Superior temporal gyrus (tissue), 1 donor: ENCODE measurements around the gene EPN2.

Source experiments
- DNase-seq: peaks from one replicate; pipeline ENCODE4 v3.0.0-alpha.2; 2016; ENCODE audit errors: extremely low spot score

EPN2 gene

DNA sequence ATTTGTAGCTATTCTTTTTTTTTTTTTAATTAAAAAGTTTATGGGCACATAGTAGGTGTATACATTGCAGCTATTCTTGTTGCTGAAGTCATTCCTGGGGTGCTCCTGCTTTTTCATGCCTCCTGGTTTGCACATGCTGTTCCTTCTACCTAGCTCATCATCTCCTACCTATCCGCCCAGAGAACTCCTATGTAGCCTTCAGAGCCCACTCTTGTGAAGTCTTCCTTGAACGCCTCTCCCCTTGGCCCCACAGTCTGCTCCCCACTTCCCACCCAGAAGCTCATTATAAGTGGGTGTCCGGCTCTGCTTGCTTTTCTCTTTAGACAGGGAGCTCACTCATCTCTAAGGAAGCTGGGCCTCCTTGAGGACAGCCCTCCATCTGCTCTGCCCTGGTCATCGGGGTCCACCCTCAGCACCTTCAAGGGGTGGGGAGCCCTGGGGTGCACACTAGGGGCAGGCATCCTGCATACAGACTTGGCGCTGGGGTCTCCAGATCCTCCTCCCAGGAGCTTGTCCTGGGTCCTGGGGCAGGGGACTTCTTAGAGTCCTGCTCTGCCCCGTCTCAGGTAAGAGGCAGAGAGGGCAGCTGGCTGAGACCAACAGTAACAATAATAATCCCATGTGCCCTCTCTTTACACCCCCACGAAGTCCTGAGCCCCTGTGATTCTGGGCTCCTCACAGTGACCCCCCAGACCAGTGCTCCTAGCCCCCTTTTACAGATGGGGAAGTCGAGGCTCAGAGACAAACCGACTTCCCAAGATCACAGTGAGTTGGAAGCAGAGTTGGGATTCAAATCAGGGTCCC lies 128.9 kb downstream of the EPN2 start:
- no peak for DNase-seq

- DNase-seq: no peak
Measured at GRCh38 chr17:19366637-19366972, 129.4 kb downstream of the EPN2 start.

DNA sequence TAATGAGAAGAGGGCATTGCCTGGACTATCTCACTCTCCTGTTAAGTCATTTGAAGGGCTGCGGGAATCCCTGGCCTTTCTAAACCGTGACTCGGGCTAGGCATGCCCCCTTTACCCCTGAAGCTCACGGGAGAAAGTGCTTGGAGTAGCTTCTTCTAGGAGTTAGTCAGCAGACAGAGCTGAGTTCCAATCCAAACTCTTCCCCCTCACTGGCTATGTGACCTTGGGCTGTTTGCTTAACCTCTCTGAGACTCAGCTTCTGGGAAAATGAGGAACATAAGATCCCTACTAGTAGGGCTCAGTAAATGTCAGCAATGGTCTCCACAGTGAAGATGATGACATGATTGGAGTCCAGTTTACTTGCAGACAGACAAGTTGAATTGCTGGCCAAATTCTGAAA lies 131.1 kb downstream of the EPN2 start:
- no peak for DNase-seq

DNA sequence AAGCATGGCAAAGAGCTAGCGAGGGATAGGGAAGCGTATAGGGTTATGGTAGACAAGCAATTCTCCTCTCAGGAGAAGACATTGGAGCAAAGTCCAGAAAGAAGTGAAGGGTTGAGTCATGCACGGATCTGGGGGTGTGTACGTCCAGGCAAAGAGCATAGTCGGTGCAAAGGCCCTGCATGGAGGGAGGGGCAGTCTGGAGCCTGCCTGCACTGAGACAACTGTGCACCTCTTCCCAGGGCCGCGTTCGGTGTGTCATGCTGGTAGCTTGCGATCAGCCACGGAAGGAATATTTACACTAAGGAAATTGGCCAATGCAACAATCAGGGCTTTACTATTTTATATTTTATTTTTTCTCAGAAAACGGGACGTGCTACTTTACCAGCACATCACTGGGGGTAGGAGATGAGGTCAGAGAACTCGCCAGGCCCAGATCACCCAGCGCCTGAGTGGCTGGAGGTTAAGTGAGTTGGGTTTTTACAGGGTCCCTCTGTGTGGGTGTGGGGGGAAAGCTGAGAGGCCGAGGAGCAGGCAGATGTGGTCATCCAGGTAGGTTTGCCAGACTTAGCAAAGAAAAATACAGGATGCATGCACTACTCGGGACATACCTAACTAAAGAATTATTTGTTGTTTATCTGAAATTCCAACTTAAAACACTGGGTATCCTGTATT lies 132.1 kb downstream of the EPN2 start:
- no peak for DNase-seq

- no peak for DNase-seq
Measured at GRCh38 chr17:19369846-19370492, 132.8 kb downstream of the EPN2 start.

GRCh38 chr17:19370493-19370960 lies 133.4 kb downstream of the EPN2 start:
- DNase-seq: no peak

GRCh38 chr17:19371259-19372010 lies 134.3 kb downstream of the EPN2 start:
- DNase-seq: no peak

DNA sequence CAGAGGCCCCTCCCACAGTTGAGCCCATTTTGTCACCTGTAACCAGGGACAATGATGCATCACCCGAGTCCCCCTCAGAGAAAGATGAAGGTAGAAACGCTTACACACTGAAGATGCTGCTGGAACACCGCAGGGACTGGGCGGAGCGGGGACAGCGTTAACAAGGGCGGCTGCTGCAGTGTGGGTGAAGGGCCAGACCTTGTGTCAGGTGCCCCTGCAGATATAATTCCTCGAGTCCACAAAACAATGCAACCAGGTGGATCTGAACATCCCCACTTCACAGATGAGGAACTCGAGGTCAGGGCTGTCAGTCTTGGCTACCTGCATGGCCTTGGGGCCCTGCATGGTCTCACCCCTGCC lies 134.8 kb downstream of the EPN2 start:
- no peak for DNase-seq

DNA sequence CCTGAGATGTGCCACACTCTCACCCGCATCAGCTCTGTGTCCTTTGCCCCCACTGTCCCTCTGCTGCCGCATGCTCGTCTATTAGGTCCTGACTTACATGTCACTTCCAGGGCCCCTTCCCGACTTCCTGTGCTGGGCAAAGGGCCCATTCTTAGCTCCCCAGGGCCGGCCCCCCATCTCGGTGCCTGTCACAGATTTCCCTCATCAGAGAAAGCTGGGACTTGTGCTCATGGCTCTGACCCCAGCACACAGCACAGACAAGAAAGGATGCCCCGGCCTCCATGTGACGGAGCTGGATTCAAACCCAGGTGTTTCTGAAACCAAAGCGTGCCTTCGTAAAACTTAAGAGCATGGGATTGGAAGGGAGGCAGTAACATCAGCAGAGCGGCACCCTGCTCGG lies 135.3 kb downstream of the EPN2 start:
- DNase-seq: no peak

DNA sequence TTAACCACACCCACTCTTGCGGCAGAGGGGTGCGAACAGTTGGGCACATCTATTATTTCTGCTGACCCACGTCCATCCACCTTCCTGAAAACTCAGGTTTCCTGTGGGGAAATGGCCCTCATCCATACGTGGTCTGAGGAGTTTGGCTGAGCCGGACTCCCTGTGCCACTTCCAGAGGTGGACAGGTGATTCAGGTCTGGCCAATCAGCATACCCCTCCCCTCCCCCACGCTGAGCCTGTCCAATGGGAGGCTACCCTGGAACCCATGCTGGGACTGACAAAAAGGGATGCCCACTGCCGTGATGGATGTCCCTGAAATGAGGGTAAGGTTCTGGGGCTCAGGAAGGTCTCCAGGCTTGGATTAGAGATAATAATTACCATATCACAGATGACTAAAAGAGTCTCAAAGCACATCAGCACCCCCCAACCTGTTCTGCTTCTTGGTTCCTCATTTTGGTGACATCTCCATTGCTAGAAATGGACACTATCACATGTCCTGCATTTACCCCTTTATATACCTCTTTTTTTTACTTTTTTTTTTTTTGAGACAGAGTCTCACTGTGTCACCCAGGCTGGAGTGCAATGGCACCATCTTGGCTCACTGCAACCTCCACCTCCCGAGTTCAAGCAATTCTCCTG lies 135.8 kb downstream of the EPN2 start:
- DNase-seq: no peak

GRCh38 chr17:19374136-19374535 lies 137.0 kb downstream of the EPN2 start:
- DNase-seq: no peak

DNA sequence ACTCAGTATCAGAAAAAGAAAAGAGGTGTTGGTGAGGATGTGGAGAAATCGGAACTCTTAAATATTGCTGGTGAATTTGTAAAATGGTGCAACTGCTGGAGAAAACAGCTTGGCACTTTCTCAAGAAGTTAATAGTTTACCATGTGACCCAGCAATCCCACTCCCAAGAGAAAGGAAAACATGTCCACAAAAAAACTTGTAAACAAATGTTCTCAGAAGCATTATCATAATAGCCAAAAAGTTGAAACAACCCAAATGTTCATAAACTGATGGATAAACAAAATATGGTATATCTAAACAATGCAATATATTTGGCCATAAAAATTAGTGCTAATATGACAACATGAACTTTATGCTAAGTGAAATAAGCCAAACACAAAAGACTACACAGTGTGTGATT lies 138.6 kb downstream of the EPN2 start:
- no peak for DNase-seq

DNA sequence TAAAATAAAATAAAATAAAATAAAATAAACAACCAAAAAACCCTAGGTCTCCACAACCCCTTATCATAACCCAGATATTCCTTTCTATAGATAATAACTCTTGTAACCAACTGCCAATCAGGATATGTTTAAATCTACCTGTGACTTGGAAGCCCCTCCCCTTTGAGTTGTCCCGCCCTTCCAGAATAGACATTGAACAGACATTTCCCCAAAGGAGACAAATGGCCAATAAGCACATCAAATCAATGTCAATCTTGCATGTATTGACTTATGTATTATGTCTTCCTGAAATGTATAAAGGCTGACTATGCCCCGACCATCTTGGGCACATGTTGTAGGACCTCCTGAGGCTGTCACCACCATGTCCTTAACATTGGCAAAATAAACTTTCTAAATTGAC lies 139.6 kb downstream of the EPN2 start:
- no peak for DNase-seq

- DNase-seq: peak; percentile 98
Measured at GRCh38 chr17:19377602-19378415, 140.6 kb downstream of the EPN2 start.

GRCh38 chr17:19378416-19379360 lies 141.5 kb downstream of the EPN2 start, which contains the start of gene MAPK7:
Gene MAPK7 (plus strand): TSS chr17:19378498. CDS start chr17:19378901, 403 bp downstream.
- no peak for DNase-seq

DNA sequence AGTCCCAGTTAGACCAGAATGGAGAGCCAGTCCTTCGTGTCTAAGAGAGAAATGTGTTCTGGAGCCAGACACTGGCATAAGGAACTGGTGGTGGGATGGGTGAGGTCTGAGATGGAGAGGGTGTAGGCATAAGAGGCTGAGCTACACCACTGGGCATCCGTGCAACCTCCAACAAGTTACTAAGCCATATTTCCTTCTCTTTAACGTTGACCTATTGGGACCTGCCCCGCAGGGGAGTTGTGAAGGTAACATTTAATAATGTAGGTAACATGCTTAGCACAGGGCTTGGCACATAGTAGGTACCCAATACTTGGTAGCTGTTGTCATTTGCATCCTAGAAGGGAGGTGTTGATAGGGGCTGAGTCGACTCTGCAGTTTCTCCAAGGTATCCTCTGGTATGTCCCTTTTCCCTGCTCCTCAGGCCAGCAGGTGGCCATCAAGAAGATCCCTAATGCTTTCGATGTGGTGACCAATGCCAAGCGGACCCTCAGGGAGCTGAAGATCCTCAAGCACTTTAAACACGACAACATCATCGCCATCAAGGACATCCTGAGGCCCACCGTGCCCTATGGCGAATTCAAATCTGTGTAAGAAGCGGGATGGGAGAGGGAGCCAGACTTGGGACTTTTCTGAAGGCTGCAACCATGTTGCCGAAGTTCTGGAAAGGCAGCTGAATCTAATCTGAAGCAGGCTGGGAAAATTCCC lies 142.3 kb downstream of the EPN2 start:
- no peak for DNase-seq

DNA sequence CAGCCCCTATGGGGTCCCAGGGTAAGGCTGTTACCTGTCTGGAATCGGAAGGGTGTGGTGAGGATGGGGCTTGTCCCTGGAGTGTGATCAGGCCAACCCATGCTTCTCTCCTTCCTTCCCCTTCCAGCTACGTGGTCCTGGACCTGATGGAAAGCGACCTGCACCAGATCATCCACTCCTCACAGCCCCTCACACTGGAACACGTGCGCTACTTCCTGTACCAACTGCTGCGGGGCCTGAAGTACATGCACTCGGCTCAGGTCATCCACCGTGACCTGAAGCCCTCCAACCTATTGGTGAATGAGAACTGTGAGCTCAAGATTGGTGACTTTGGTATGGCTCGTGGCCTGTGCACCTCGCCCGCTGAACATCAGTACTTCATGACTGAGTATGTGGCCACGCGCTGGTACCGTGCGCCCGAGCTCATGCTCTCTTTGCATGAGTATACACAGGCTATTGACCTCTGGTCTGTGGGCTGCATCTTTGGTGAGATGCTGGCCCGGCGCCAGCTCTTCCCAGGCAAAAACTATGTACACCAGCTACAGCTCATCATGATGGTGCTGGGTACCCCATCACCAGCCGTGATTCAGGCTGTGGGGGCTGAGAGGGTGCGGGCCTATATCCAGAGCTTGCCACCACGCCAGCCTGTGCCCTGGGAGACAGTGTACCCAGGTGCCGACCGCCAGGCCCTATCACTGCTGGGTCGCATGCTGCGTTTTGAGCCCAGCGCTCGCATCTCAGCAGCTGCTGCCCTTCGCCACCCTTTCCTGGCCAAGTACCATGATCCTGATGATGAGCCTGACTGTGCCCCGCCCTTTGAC lies 143.5 kb downstream of the EPN2 start:
- DNase-seq: no peak

DNA sequence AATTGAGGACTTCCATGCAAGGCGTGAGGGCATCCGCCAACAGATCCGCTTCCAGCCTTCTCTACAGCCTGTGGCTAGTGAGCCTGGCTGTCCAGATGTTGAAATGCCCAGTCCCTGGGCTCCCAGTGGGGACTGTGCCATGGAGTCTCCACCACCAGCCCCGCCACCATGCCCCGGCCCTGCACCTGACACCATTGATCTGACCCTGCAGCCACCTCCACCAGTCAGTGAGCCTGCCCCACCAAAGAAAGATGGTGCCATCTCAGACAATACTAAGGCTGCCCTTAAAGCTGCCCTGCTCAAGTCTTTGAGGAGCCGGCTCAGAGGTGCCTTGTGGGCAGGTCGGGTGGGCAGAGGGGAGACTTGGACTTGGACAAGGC lies 144.2 kb downstream of the EPN2 start:
- DNase-seq: no peak
